K562 (cell line): Measurements from ENCODE around the gene VAMP8. TPM values are rescaled to one million over a fixed set of nuclear protein-coding genes. Genes with fewer than 3 reads are reported as not detected.

ENCODE experiments used
- BMI1 ChIP-seq: fragments of 150-350 bp; IDR thresholded peaks from 2 replicates; pipeline ENCODE4 v1.6.1; 2014; ENCODE audit warnings: low read length
- CBFA2T3 ChIP-seq: fragments of 450-650 bp; IDR thresholded peaks from 2 replicates; pipeline ENCODE4 v1.6.1; 2017
- CHD1 ChIP-seq: fragments of 200-600 bp; sonication (generic); IDR thresholded peaks from one replicate; pipeline ENCODE4 v1.6.1; 2012; ENCODE audit warnings: mild to moderate bottlenecking, moderate library complexity, low read length, inconsistent platforms
- DACH1 ChIP-seq: fragments of 450-650 bp; IDR thresholded peaks from 2 replicates; pipeline ENCODE4 v1.6.1; 2018; ENCODE audit not compliant: partially characterized antibody
- FOXJ2 ChIP-seq: fragments of 200-800 bp; sonication (Bioruptor generic); IDR thresholded peaks from 2 replicates; pipeline ENCODE4 v1.6.1; 2016; ENCODE audit warnings: missing genetic modification characterization, missing compliant biosample characterization
- NELFE ChIP-seq: IDR thresholded peaks from 2 replicates; pipeline ENCODE4 v1.6.1; 2011; ENCODE audit warnings: mild to moderate bottlenecking; ENCODE audit not compliant: insufficient read depth, insufficient read length
- POLR2B ChIP-seq: fragments of 450-650 bp; IDR thresholded peaks from 2 replicates; pipeline ENCODE4 v1.6.1; 2018; ENCODE audit warnings: low read depth; ENCODE audit not compliant: partially characterized antibody
- PTTG1 ChIP-seq: fragments of 450-650 bp; IDR thresholded peaks from 2 replicates; pipeline ENCODE4 v1.6.1; 2016; ENCODE audit warnings: low read depth, mild to moderate bottlenecking, missing genetic modification characterization, missing compliant biosample characterization
- SMARCE1 ChIP-seq: fragments of 450-650 bp; IDR thresholded peaks from 2 replicates; pipeline ENCODE4 v1.7.1; 2016; ENCODE audit warnings: mild to moderate bottlenecking
- TEAD1 ChIP-seq, 2 experiments: fragments of 450-650 bp in 1 of 2; sonication (generic) in 1 of 2; formaldehyde crosslinking; IDR thresholded peaks; 2 replicates each; pipeline versions ENCODE4 v1.4.0 to v1.8.0; 2020 to 2022; ENCODE audit warnings: mild to moderate bottlenecking in 2 of 2, missing genetic modification reagents in 1 of 2
- YY1 ChIP-seq, 3 experiments: IDR thresholded peaks; 2 replicates each; pipeline ENCODE4 v1.6.1; 2011; ENCODE audit warnings: low read length in 2 of 3, mild to moderate bottlenecking in 2 of 3, moderate library complexity in 2 of 3, borderline replicate concordance in 1 of 3, control low read depth in 1 of 3, low read depth in 1 of 3; ENCODE audit not compliant: insufficient read depth in 3 of 3, insufficient replicate concordance in 2 of 3, control insufficient read depth in 1 of 3, insufficient read length in 1 of 3; ENCODE audit errors: extremely low read depth in 1 of 3
- ZKSCAN1 ChIP-seq: fragments of 150-350 bp; IDR thresholded peaks from 2 replicates; pipeline ENCODE4 v1.6.1; 2016; ENCODE audit warnings: low read depth, low read length
- ZNF184 ChIP-seq: sonication (generic); formaldehyde crosslinking; IDR thresholded peaks from 2 replicates; pipeline ENCODE4 v1.5.0; 2020; ENCODE audit warnings: missing genetic modification reagents
- polyA plus RNA-seq, 8 experiments: library from polyadenylated mRNA; depleted of rRNA in 4 of 8; stranded (reverse) in 5 of 8; unstranded in 3 of 8; fragments of >200 nt; fragmentation: Nextera tagmentation in 2 of 8; fragmentation: Illumina TruSeq in 1 of 8; extraction: Ambion mirVana in 2 of 8; extraction: Trizol in 1 of 8; gene quantifications; 2 replicates each; pipeline versions ENCODE4 v1.2.1 to v1.2.3, GENCODE V29; 2011 to 2014; ENCODE audit warnings: inconsistent platforms in 1 of 8, missing spikeins in 1 of 8
- total RNA-seq, 7 experiments: library from RNA; depleted of rRNA in 6 of 7; stranded (reverse); fragments of >200 nt in 6 of 7; fragmentation: Illumina TruSeq in 2 of 7; extraction: Trizol in 2 of 7; gene quantifications; 2 replicates each; pipeline versions ENCODE4 v1.2.1 to v1.2.3, GENCODE V29; 2011 to 2021; ENCODE audit warnings: low replicate concordance in 1 of 7
- TF ChIP-seq, protein P1 (sequence below): sonication (generic); formaldehyde crosslinking; IDR thresholded peaks from 2 replicates; pipeline ENCODE4 v1.8.1; 2023; ENCODE audit warnings: mild to moderate bottlenecking, missing genetic modification reagents
- TF ChIP-seq, protein P2 (sequence below): fragments of 250-450 bp; sonication (Bioruptor Pico); IDR thresholded peaks from 2 replicates; pipeline ENCODE4 v1.5.0; 2021
- TF ChIP-seq, protein P3 (sequence below): sonication (generic); formaldehyde crosslinking; IDR thresholded peaks from 2 replicates; pipeline ENCODE4 v1.8.1; 2023; ENCODE audit warnings: mild to moderate bottlenecking, missing genetic modification reagents
- TF ChIP-seq, protein P4 (sequence below): sonication (generic); formaldehyde crosslinking; IDR thresholded peaks from 2 replicates; pipeline ENCODE4 v1.8.0; 2023; ENCODE audit warnings: missing genetic modification reagents, mild to moderate bottlenecking, borderline replicate concordance

Gene VAMP8
- total and polyA plus RNA-seq, 9 of the 15 experiments (the other 6 are each of a cell fraction or from before 2014, with no cell fraction given): 107 to 571 (median 248) TPM

- TF ChIP-seq TEAD1 (CRISPR knock-in tag; IDR thresholded peaks at IDR 0.05) (peak in 1 of 2 experiments; percentile 62; a peak in 2 of 4 replicates), FOXJ2 (tag) (peak; percentile 85), NELFE (peak; percentile 96), CHD1 (peak; percentile 99), DACH1 (no peak), ZKSCAN1 (0 out of 2 replicates have a peak, but pooled peaks have one; percentile 15), ZNF184 (CRISPR knock-in tag) (no peak), POLR2B (peak; percentile 99), CBFA2T3 (peak; percentile 20; the same call in 1 of the 2 replicates), SMARCE1 (peak; percentile 24; the same call in 1 of the 2 replicates), BMI1 (0 out of 2 replicates have a peak, but pooled peaks have one; percentile 8), PTTG1 (no peak), YY1 (IDR thresholded peaks at IDR 0.05; ENCODE audit: borderline replicate concordance in 1 of 3, control insufficient read depth in 1 of 3, extremely low read depth in 1 of 3, insufficient read depth in 3 of 3, insufficient read length in 1 of 3, insufficient replicate concordance in 2 of 3, low read depth in 1 of 3, low read length in 2 of 3) (peak; percentile 86 to 97 (median 94))
- TF ChIP-seq, protein P1, sequence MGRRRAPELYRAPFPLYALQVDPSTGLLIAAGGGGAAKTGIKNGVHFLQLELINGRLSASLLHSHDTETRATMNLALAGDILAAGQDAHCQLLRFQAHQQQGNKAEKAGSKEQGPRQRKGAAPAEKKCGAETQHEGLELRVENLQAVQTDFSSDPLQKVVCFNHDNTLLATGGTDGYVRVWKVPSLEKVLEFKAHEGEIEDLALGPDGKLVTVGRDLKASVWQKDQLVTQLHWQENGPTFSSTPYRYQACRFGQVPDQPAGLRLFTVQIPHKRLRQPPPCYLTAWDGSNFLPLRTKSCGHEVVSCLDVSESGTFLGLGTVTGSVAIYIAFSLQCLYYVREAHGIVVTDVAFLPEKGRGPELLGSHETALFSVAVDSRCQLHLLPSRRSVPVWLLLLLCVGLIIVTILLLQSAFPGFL (CRISPR knock-in tag): peak; percentile 25; the same call in 1 of the 2 replicates
- TF ChIP-seq, protein P2, sequence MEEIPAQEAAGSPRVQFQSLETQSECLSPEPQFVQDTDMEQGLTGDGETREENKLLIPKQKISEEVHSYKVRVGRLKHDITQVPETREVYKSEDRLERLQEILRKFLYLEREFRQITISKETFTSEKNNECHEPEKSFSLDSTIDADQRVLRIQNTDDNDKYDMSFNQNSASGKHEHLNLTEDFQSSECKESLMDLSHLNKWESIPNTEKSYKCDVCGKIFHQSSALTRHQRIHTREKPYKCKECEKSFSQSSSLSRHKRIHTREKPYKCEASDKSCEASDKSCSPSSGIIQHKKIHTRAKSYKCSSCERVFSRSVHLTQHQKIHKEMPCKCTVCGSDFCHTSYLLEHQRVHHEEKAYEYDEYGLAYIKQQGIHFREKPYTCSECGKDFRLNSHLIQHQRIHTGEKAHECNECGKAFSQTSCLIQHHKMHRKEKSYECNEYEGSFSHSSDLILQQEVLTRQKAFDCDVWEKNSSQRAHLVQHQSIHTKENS (CRISPR knock-in tag): no peak
- TF ChIP-seq, protein P3, sequence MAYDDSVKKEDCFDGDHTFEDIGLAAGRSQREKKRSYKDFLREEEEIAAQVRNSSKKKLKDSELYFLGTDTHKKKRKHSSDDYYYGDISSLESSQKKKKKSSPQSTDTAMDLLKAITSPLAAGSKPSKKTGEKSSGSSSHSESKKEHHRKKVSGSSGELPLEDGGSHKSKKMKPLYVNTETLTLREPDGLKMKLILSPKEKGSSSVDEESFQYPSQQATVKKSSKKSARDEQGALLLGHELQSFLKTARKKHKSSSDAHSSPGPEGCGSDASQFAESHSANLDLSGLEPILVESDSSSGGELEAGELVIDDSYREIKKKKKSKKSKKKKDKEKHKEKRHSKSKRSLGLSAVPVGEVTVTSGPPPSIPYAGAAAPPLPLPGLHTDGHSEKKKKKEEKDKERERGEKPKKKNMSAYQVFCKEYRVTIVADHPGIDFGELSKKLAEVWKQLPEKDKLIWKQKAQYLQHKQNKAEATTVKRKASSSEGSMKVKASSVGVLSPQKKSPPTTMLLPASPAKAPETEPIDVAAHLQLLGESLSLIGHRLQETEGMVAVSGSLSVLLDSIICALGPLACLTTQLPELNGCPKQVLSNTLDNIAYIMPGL (CRISPR knock-in tag): peak; percentile 80
- TF ChIP-seq, protein P4, sequence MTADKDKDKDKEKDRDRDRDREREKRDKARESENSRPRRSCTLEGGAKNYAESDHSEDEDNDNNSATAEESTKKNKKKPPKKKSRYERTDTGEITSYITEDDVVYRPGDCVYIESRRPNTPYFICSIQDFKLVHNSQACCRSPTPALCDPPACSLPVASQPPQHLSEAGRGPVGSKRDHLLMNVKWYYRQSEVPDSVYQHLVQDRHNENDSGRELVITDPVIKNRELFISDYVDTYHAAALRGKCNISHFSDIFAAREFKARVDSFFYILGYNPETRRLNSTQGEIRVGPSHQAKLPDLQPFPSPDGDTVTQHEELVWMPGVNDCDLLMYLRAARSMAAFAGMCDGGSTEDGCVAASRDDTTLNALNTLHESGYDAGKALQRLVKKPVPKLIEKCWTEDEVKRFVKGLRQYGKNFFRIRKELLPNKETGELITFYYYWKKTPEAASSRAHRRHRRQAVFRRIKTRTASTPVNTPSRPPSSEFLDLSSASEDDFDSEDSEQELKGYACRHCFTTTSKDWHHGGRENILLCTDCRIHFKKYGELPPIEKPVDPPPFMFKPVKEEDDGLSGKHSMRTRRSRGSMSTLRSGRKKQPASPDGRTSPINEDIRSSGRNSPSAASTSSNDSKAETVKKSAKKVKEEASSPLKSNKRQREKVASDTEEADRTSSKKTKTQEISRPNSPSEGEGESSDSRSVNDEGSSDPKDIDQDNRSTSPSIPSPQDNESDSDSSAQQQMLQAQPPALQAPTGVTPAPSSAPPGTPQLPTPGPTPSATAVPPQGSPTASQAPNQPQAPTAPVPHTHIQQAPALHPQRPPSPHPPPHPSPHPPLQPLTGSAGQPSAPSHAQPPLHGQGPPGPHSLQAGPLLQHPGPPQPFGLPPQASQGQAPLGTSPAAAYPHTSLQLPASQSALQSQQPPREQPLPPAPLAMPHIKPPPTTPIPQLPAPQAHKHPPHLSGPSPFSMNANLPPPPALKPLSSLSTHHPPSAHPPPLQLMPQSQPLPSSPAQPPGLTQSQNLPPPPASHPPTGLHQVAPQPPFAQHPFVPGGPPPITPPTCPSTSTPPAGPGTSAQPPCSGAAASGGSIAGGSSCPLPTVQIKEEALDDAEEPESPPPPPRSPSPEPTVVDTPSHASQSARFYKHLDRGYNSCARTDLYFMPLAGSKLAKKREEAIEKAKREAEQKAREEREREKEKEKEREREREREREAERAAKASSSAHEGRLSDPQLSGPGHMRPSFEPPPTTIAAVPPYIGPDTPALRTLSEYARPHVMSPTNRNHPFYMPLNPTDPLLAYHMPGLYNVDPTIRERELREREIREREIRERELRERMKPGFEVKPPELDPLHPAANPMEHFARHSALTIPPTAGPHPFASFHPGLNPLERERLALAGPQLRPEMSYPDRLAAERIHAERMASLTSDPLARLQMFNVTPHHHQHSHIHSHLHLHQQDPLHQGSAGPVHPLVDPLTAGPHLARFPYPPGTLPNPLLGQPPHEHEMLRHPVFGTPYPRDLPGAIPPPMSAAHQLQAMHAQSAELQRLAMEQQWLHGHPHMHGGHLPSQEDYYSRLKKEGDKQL: peak; percentile 96
These were observed 38.7 kb upstream of the VAMP8 start, which contains the start of gene MAT2A (continued) for GRCh38 chr2:85538507-85539360.
